DOHH2 (cell line): ENCODE measurements around the gene GHRH.

Source experiments
- CTCF ChIP-seq: fragments of 200-600 bp; sonication (generic); IDR thresholded peaks from one replicate; pipeline ENCODE4 v1.5.1; 2014; ENCODE audit warnings: antibody characterized with exemption, mild to moderate bottlenecking, low read depth, low read length; ENCODE audit not compliant: poor library complexity, severe bottlenecking
- EZH2phosphoT487 ChIP-seq: fragments of 200-600 bp; sonication (generic); IDR thresholded peaks from 2 replicates; pipeline ENCODE4 v1.6.1; 2017; ENCODE audit warnings: borderline replicate concordance, mild to moderate bottlenecking, antibody characterized with exemption, low read length, moderate library complexity, mixed read lengths

GRCh38 chr20:37301558-37301957 is 39.9 kb upstream of the GHRH start:
- no peak for TF ChIP-seq CTCF
- TF ChIP-seq EZH2phosphoT487, result no peak
